A549 (cell line): ENCODE data around the gene MAP2. TPM values are rescaled to one million over a fixed set of nuclear protein-coding genes. Genes with fewer than 3 reads are reported as not detected.

ENCODE experiments used
- ATAC-seq, 2 experiments: fragments of 200-7000 bp in 1 of 2; fragments of >200 bp in 1 of 2; cut with Nextera tagmentation in 1 of 2; cut with Tn5 transposase in 1 of 2; 3 replicates each; pipeline versions ENCODE4 v1.8.0 to v1.9.1; 2018 to 2020; ENCODE audit warnings: mild to moderate bottlenecking in 1 of 2, moderate library complexity in 1 of 2
- CTCF ChIA-PET: fragments of 300-600 bp; sonication (Branson Sonifier 250); formaldehyde crosslinking; extraction: SDS; loops from one replicate; lab custom pipeline; 2021; ENCODE audit warnings: antibody characterized with exemption, inconsistent platforms; lab: Yijun Ruan, JAX
- POLR2A ChIA-PET: fragments of 350-600 bp; formaldehyde crosslinking; extraction: SDS; loops from one replicate; lab custom pipeline; 2021; ENCODE audit warnings: antibody characterized with exemption, inconsistent platforms; lab: Yijun Ruan, JAX
- DNase-seq, 2 experiments: peaks; one replicate each; pipeline versions ENCODE4 v3.0.0 to v3.0.0-alpha.2; 2011 to 2016; ENCODE audit warnings: low read depth in 1 of 2, low spot score in 1 of 2
- FAIRE-seq: peaks from 2 replicates; lab custom pipeline; 2011; peaks lifted over from hg19 to GRCh38; lab: Jason Lieb, UNC
- H3K27ac ChIP-seq, 2 experiments: fragments of >200 bp; sonication (Bioruptor Twin); formaldehyde crosslinking; 3 replicates each; pipeline ENCODE4 v1.5.1; 2016 to 2017
- H3K4me1 ChIP-seq: fragments of >200 bp; sonication (Bioruptor Twin); formaldehyde crosslinking; 3 replicates; pipeline ENCODE4 v1.6.1; 2016
- H3K4me2 ChIP-seq: fragments of >200 bp; sonication (Bioruptor Twin); formaldehyde crosslinking; 3 replicates; pipeline ENCODE4 v1.6.1; 2016
- H3K4me3 ChIP-seq: fragments of >200 bp; sonication (Bioruptor Twin); formaldehyde crosslinking; 3 replicates; pipeline ENCODE4 v1.5.1; 2016
- H3K9me3 ChIP-seq: fragments of >200 bp; sonication (Bioruptor Twin); formaldehyde crosslinking; 3 replicates; pipeline ENCODE4 v1.6.1; 2016
- CBX8 ChIP-seq: fragments of 200-600 bp; sonication (generic); IDR thresholded peaks from 2 replicates; pipeline ENCODE4 v1.6.1; 2016
- CEBPB ChIP-seq, 2 experiments: fragments of >200 bp in 1 of 2; sonication (Bioruptor Twin) in 1 of 2; formaldehyde crosslinking in 1 of 2; IDR thresholded peaks; 2 replicates each; pipeline ENCODE4 v1.6.1; 2012 to 2016
- CHD2 ChIP-seq: fragments of 150-350 bp; IDR thresholded peaks from 2 replicates; pipeline ENCODE4 v1.6.1; 2014; ENCODE audit warnings: low read length; ENCODE audit not compliant: partially characterized antibody
- EHF ChIP-seq: fragments of 250-450 bp; sonication (Bioruptor Pico); IDR thresholded peaks from 2 replicates; pipeline ENCODE4 v1.5.0; 2020; ENCODE audit warnings: mild to moderate bottlenecking
- FOSL2 ChIP-seq, 2 experiments: fragments of 450-650 bp in 1 of 2; fragments of >200 bp in 1 of 2; sonication (Bioruptor Twin) in 1 of 2; formaldehyde crosslinking; IDR thresholded peaks; 2 replicates each; pipeline versions ENCODE4 v1.5.0 to v1.6.1; 2016 to 2020; ENCODE audit warnings: mild to moderate bottlenecking in 1 of 2, moderate library complexity in 1 of 2
- FOXS1 ChIP-seq: fragments of 250-450 bp; sonication (Bioruptor Pico); IDR thresholded peaks from 2 replicates; pipeline ENCODE4 v1.5.0; 2020; ENCODE audit warnings: mild to moderate bottlenecking, moderate library complexity
- HDAC2 ChIP-seq: fragments of 200-600 bp; sonication (generic); IDR thresholded peaks from 2 replicates; pipeline ENCODE4 v1.6.1; 2016
- HOXB5 ChIP-seq: fragments of 250-450 bp; sonication (Bioruptor Pico); IDR thresholded peaks from 2 replicates; pipeline ENCODE4 v1.5.0; 2020; ENCODE audit warnings: mild to moderate bottlenecking, moderate library complexity
- KDM1A ChIP-seq: fragments of 200-600 bp; sonication (generic); IDR thresholded peaks from 2 replicates; pipeline ENCODE4 v1.6.1; 2016; ENCODE audit warnings: low read depth, mild to moderate bottlenecking
- KDM5A ChIP-seq: fragments of 200-600 bp; sonication (generic); IDR thresholded peaks from 2 replicates; pipeline ENCODE4 v1.6.1; 2016; ENCODE audit warnings: antibody characterized with exemption, mild to moderate bottlenecking
- MAFK ChIP-seq: fragments of 450-650 bp; IDR thresholded peaks from 2 replicates; pipeline ENCODE4 v1.6.1; 2014; ENCODE audit not compliant: partially characterized antibody
- NFE2L2 ChIP-seq: fragments of 150-350 bp; conservative IDR thresholded peaks from 2 replicates; pipeline ENCODE4 v1.6.1; 2014; ENCODE audit warnings: low read length
- POLR2AphosphoS2 ChIP-seq: conservative IDR thresholded peaks from 2 replicates; pipeline ENCODE4 v1.6.1; 2012; ENCODE audit warnings: low read length, improper control_type of control experiment, inconsistent platforms
- RCOR1 ChIP-seq: fragments of 150-350 bp; IDR thresholded peaks from 2 replicates; pipeline ENCODE4 v1.6.1; 2014; ENCODE audit warnings: antibody characterized with exemption, low read length, low read depth
- RNF2 ChIP-seq: fragments of 200-600 bp; sonication (generic); IDR thresholded peaks from 2 replicates; pipeline ENCODE4 v1.6.1; 2016; ENCODE audit warnings: low read depth, mild to moderate bottlenecking, antibody characterized with exemption, moderate library complexity, borderline replicate concordance
- SREBF2 ChIP-seq: fragments of 450-650 bp; IDR thresholded peaks from 2 replicates; pipeline ENCODE4 v1.6.1; 2014; ENCODE audit warnings: mild to moderate bottlenecking, moderate library complexity
- TP53 ChIP-seq: fragments of 250-450 bp; sonication (Bioruptor Pico); IDR thresholded peaks from 2 replicates; pipeline ENCODE4 v1.5.0; 2021; ENCODE audit warnings: mild to moderate bottlenecking, moderate library complexity
- ZC3H11A ChIP-seq: fragments of 450-650 bp; IDR thresholded peaks from 2 replicates; pipeline ENCODE4 v1.6.1; 2014; ENCODE audit warnings: antibody characterized with exemption, mild to moderate bottlenecking
- ZNF302 ChIP-seq: fragments of 250-450 bp; sonication (Bioruptor Pico); IDR thresholded peaks from 2 replicates; pipeline ENCODE4 v1.9.0; 2021; ENCODE audit warnings: inconsistent platforms, mild to moderate bottlenecking, moderate library complexity
- WGBS: methylation state at CpG from one replicate; pipeline ENCODE4 v1.1.6; 2017; ENCODE audit errors: missing lambda C conversion rate; 5-methylcytosine and 5-hydroxymethylcytosine counted together
- polyA plus RNA-seq, 4 experiments: library from polyadenylated mRNA; depleted of rRNA in 3 of 4; stranded (reverse); fragments of >200 nt; fragmentation: RNase III in 1 of 4; extraction: RNeasy Plus Mini Kit Qiagen cat#74134 plus additional on column Dnase treatment in 1 of 4; gene quantifications; 2 replicates in 3 of 4; 3 replicates in 1 of 4; pipeline ENCODE4 v1.2.3, GENCODE V29; 2011 to 2017
- TF ChIP-seq, protein P1 (sequence below): IDR thresholded peaks from 2 replicates; pipeline ENCODE4 v1.6.1; 2012; ENCODE audit warnings: low read depth, borderline replicate concordance
- TF ChIP-seq, protein P2 (sequence below): fragments of 150-350 bp; IDR thresholded peaks from 2 replicates; pipeline ENCODE4 v1.6.1; 2014; ENCODE audit warnings: low read depth, mild to moderate bottlenecking, low read length
- TF ChIP-seq, protein P3 (sequence below): IDR thresholded peaks from 2 replicates; pipeline ENCODE4 v1.6.1; 2012
- TF ChIP-seq, protein P4 (sequence below): IDR thresholded peaks from 2 replicates; pipeline ENCODE4 v1.6.1; 2012
- TF ChIP-seq, protein P5 (sequence below): fragments of 250-450 bp; sonication (Bioruptor Pico); IDR thresholded peaks from 2 replicates; pipeline ENCODE4 v1.5.0; 2021; ENCODE audit warnings: mild to moderate bottlenecking, moderate library complexity, borderline replicate concordance
- TF ChIP-seq, protein P6 (sequence below): fragments of 450-650 bp; IDR thresholded peaks from 2 replicates; pipeline ENCODE4 v1.6.1; 2014; ENCODE audit warnings: antibody characterized with exemption

Gene MAP2
- polyA plus RNA-seq, 2 of the 4 experiments (the other 2 are of a cell fraction) = 0.53 to 1.8 TPM

DNA sequence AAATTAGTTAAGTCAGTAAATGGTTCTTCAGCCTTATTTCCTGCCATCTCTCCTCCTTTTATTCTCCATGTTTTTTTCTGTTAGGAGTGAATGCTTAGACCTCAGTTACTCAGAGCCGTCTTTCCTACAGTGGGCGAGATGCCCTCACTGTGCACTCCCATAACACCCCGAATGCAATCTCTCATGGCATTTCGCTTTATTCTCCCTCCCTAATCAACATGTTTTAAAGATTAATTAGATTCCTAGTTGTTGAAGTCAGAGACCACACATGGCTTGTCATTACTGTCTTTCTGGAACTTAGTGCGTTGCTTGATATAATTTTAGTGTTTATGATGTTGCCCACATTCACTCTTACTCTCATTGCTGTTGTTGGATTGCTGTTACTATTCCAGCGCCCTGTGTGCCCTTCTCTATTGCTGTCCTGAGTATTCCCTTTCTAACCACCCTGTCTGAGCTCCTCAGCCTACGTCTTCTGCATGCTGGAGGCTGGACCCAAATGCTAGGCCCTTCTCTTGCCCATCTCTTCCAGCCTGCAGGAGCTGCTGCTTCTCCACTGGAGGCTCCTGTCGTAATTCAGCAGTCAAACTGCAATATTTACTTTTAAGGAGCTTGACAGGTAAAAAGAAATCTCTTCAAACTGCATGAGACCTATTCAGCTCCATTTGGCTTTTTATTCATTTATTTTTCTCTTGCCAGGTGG, 99.3 kb downstream of the MAP2 start:
- FAIRE-seq (no peak), DNase-seq (no peak), ATAC-seq (no peak)
- no peak for TF ChIP-seq HOXB5 (CRISPR knock-in tag)
- TF ChIP-seq RNF2 = no peak
- no peak for TF ChIP-seq SREBF2
- no peak for TF ChIP-seq TP53 (CRISPR knock-in tag)
- TF ChIP-seq, protein P1, sequence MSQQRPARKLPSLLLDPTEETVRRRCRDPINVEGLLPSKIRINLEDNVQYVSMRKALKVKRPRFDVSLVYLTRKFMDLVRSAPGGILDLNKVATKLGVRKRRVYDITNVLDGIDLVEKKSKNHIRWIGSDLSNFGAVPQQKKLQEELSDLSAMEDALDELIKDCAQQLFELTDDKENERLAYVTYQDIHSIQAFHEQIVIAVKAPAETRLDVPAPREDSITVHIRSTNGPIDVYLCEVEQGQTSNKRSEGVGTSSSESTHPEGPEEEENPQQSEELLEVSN = no peak
- no peak for TF ChIP-seq KDM1A
- TF ChIP-seq, protein P2, sequence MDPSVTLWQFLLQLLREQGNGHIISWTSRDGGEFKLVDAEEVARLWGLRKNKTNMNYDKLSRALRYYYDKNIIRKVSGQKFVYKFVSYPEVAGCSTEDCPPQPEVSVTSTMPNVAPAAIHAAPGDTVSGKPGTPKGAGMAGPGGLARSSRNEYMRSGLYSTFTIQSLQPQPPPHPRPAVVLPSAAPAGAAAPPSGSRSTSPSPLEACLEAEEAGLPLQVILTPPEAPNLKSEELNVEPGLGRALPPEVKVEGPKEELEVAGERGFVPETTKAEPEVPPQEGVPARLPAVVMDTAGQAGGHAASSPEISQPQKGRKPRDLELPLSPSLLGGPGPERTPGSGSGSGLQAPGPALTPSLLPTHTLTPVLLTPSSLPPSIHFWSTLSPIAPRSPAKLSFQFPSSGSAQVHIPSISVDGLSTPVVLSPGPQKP = no peak
- no peak for TF ChIP-seq ZNF302 (CRISPR knock-in tag)
- no peak for TF ChIP-seq EHF (CRISPR knock-in tag)
- 66% methylated on average over 8 of the region's 8 CpGs for WGBS
- Histone ChIP-seq H3K9me3 (no peaks in the 10 kb centered on the region), H3K4me1 (peaks cover 10% of the 10 kb centered on the region; the same call in 2 of the 3 replicates), H3K27ac (no peak overlapping the region), H3K4me3 (no peak overlapping the region), H3K4me2 (no peak overlapping the region)
- POLR2A ChIA-PET = no interaction called here
- CTCF ChIA-PET = interaction anchor here (1.0 to 1.3 kb wide), 3 partner anchors 11 to 54 kb away, joined by 4 to 5 read pairs (median 4); no protein-coding TSS in a partner anchor

DNA sequence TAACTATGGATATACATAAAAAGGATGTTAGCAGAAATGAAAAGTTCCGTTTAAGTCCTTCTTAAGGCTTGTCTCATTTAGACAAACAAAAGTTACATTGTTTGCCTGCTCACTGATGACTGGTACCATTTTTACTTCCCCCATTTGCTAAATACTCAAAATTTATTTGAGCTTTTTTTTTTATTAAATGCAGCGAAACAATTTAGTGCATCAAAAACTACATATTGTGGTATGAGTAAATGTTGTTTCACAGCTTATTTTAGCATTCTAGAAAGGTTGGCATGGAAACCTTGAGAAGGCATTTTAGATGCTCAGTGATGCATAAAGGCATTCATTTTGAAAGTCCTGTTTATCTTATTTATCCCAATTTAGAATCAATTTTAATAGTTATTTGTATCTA, 100.0 kb downstream of the MAP2 start:
- H3K27ac ChIP-seq = no peak overlapping the region
- H3K4me3 ChIP-seq = no peak overlapping the region
- ChIA-PET POLR2A (no interaction called here), CTCF (interaction anchor here (1.0 to 1.3 kb wide), 3 partner anchors 12 to 53 kb away, joined by 4 to 5 read pairs (median 4); no protein-coding TSS in a partner anchor)
- no peak for ATAC-seq
- peaks cover 10% of the 10 kb centered on the region; the same call in 2 of the 3 replicates for H3K4me1 ChIP-seq
- no peak overlapping the region for H3K4me2 ChIP-seq
- no peak for TF ChIP-seq NFE2L2
- TF ChIP-seq, protein P3, sequence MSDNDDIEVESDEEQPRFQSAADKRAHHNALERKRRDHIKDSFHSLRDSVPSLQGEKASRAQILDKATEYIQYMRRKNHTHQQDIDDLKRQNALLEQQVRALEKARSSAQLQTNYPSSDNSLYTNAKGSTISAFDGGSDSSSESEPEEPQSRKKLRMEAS = no peak
- no peak for TF ChIP-seq POLR2AphosphoS2
- TF ChIP-seq ZNF302 (CRISPR knock-in tag) = no peak
- TF ChIP-seq HDAC2 = no peak
- no peak for TF ChIP-seq KDM5A
- TF ChIP-seq, protein P4, sequence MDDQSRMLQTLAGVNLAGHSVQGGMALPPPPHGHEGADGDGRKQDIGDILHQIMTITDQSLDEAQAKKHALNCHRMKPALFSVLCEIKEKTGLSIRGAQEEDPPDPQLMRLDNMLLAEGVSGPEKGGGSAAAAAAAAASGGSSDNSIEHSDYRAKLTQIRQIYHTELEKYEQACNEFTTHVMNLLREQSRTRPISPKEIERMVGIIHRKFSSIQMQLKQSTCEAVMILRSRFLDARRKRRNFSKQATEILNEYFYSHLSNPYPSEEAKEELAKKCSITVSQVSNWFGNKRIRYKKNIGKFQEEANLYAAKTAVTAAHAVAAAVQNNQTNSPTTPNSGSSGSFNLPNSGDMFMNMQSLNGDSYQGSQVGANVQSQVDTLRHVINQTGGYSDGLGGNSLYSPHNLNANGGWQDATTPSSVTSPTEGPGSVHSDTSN = no peak
- TF ChIP-seq CEBPB (IDR thresholded peaks at IDR 0.05) = no peak
- TF ChIP-seq FOXS1 (CRISPR knock-in tag) = no peak
- TF ChIP-seq KDM1A = no peak
- TF ChIP-seq RNF2 = no peak
- no peak for TF ChIP-seq CBX8
- no peak for TF ChIP-seq ZC3H11A
- TF ChIP-seq RCOR1 = no peak
- TF ChIP-seq, protein P5, sequence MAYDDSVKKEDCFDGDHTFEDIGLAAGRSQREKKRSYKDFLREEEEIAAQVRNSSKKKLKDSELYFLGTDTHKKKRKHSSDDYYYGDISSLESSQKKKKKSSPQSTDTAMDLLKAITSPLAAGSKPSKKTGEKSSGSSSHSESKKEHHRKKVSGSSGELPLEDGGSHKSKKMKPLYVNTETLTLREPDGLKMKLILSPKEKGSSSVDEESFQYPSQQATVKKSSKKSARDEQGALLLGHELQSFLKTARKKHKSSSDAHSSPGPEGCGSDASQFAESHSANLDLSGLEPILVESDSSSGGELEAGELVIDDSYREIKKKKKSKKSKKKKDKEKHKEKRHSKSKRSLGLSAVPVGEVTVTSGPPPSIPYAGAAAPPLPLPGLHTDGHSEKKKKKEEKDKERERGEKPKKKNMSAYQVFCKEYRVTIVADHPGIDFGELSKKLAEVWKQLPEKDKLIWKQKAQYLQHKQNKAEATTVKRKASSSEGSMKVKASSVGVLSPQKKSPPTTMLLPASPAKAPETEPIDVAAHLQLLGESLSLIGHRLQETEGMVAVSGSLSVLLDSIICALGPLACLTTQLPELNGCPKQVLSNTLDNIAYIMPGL = no peak
- TF ChIP-seq EHF (CRISPR knock-in tag) = no peak
- TF ChIP-seq, protein P6, sequence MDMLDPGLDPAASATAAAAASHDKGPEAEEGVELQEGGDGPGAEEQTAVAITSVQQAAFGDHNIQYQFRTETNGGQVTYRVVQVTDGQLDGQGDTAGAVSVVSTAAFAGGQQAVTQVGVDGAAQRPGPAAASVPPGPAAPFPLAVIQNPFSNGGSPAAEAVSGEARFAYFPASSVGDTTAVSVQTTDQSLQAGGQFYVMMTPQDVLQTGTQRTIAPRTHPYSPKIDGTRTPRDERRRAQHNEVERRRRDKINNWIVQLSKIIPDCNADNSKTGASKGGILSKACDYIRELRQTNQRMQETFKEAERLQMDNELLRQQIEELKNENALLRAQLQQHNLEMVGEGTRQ = no peak
- no peak for TF ChIP-seq CHD2
- TF ChIP-seq FOSL2 (IDR thresholded peaks at IDR 0.05) = no peak
- no peak for TF ChIP-seq FOSL2 (CRISPR knock-in tag; IDR thresholded peaks at IDR 0.05)
- TF ChIP-seq MAFK = no peak
- no peak for FAIRE-seq
- H3K9me3 ChIP-seq = no peaks in the 10 kb centered on the region
- 59% methylated on average over 2 of the region's 2 CpGs for WGBS
- DNase-seq = no peak
